Measurements from ENCODE around the gene PGBD2.
"Not testable (repeated sequence)": the region's sequence is repeated elsewhere in the genome, so short reads cannot be mapped to it uniquely, and the experiment has no call there.

The PGBD2 gene

DNA sequence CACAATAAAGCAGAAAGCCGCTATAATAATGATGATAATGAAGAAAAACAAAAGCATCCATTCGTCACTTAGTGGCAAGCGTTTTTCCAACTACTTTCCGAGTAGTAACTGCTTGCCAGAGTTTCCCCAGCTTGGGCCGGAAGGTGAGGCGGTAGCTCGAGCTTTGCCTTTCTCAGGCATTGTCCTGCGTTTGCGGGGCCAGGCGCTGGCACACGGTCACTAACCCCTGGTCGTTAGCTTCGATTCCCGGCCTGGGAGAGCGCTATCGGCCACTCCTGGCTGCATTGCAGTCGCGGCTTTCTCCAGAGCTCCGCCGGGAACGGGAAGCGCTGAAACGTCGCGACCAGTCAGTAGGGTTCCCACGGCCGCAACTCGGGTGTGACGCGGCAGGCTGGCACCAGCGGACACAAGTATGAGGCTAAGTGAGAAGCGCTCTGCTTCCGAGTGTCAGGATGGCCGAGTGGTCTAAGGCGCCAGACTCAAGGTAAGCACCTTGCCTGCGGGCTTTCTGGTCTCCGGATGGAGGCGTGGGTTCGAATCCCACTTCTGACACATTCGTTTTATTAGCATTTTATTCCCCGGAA lies 32.5 kb upstream of the PGBD2 start:
- peak; percentile 85 for DNase-seq (ENCODE audit: low spot score)
- TF ChIP-seq, protein P1, sequence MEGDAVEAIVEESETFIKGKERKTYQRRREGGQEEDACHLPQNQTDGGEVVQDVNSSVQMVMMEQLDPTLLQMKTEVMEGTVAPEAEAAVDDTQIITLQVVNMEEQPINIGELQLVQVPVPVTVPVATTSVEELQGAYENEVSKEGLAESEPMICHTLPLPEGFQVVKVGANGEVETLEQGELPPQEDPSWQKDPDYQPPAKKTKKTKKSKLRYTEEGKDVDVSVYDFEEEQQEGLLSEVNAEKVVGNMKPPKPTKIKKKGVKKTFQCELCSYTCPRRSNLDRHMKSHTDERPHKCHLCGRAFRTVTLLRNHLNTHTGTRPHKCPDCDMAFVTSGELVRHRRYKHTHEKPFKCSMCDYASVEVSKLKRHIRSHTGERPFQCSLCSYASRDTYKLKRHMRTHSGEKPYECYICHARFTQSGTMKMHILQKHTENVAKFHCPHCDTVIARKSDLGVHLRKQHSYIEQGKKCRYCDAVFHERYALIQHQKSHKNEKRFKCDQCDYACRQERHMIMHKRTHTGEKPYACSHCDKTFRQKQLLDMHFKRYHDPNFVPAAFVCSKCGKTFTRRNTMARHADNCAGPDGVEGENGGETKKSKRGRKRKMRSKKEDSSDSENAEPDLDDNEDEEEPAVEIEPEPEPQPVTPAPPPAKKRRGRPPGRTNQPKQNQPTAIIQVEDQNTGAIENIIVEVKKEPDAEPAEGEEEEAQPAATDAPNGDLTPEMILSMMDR (IDR thresholded peaks at IDR 0.05; ENCODE audit: borderline replicate concordance, control extremely low read depth, extremely low read depth, insufficient read depth, missing control alignments): no peak
- in situ Hi-C loops (cut with MboI; ENCODE audit: low sequenced_read_pairs, unreplicated experiment): no loop called here

DNA sequence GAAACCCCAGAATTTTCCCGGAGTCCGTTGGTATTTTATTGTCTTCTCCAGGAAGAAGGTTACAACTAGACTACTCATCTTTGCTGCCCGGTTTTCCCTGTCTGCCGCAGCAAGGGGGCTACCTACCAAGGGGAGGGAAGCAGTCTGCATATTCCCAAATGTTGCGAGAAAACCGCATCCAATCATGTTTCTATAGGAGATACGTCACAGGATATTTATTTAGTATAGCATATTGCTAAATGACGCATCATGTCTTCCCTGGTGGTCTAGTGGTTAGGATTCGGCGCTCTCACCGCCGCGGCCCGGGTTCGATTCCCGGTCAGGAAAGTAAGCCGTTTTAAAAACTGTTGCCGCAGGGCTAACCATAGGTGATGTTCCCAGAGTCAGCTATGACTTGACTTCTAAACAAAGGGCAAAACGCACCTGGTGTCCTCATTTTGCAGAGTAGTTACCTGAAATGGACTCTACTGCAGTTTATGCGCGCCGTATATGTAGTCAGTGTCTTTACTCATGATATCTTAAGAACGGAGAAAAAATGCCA lies 32.0 kb upstream of the PGBD2 start:
- peak; percentile 63 for DNase-seq (ENCODE audit: low spot score)
- in situ Hi-C loops (cut with MboI; ENCODE audit: low sequenced_read_pairs, unreplicated experiment): no loop called here
- TF ChIP-seq, protein P1 (IDR thresholded peaks at IDR 0.05; ENCODE audit: borderline replicate concordance, control extremely low read depth, extremely low read depth, insufficient read depth, missing control alignments): no peak

DNA sequence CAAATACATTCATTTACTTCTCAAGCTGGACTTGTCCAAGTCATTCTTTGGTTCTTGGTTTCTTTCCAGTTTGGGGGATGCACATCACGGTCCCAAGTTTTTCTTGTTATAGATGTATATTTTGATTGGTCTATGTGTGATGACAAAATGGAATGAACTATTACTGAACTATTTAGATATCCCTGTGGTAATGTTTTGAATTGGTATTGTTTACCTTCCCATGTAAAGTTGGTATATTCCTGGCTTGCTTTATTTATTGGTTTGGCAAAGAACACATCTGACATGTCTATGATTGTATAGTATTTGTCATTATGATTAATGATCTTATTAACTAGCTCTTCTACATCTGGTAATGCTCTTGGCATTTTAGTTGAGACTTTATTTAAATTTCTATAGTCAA lies 24.8 kb upstream of the PGBD2 start:
- TF ChIP-seq, protein P1 (IDR thresholded peaks at IDR 0.05; ENCODE audit: borderline replicate concordance, control extremely low read depth, extremely low read depth, insufficient read depth, missing control alignments): no peak
- DNase-seq (ENCODE audit: low spot score): no peak
- in situ Hi-C loops (cut with MboI; ENCODE audit: low sequenced_read_pairs, unreplicated experiment): no loop called here

DNA sequence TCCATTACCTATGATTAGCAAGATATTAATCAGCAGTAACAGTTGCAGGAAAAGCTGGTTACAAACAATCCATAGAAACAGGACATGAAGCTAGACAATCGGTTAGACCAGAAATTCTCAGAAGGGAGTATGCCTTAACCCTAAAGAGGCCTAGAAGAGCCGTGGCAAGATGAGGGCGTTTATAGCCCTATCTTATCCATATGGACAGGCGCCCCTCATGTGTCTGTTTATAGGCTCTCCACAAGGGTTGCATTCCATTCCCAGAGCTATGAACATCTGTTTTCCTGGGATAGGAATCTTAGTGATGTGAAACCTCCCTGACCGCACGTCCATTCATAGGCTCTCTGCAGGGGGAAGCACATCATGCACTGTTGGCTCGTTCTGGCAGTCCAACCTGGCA lies 23.6 kb upstream of the PGBD2 start:
- in situ Hi-C loops (cut with MboI; ENCODE audit: low sequenced_read_pairs, unreplicated experiment); DNase-seq (ENCODE audit: low spot score): not testable (repeated sequence)

DNA sequence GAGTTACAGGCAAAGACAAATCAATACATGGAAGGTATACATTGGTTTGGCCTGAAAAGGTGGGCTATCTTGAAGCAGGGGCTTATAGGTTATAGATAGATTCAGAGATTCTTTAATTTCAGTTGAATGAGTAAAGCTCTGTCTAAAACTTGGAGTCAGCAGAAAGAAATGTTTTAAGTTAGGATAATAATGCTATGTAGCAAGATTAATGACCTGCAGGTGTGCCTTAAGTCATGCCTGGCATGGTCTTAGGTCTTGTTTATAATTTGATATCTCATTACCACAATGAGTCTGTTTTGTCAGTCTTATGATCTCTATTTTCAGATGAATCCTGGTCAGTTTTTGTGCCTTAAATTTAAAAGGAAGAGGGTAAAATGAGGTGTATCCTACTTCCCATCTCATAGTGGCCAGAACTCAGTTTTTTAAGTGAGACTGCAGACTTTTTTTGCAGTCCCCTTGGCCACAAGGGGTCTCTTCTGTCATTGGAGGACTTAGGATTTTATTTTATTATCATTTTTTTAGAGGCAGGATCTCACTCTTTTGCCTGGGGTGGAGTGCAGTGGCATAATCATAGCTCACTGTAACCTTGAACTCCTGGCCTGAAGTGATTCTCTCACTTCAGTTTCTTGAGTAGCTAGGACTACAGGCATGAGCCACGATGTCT lies 21.3 kb upstream of the PGBD2 start:
- no peak for DNase-seq (ENCODE audit: low spot score)
- TF ChIP-seq, protein P1 (IDR thresholded peaks at IDR 0.05; ENCODE audit: borderline replicate concordance, control extremely low read depth, extremely low read depth, insufficient read depth, missing control alignments): no peak
- in situ Hi-C loops (cut with MboI; ENCODE audit: low sequenced_read_pairs, unreplicated experiment): no loop called here

DNA sequence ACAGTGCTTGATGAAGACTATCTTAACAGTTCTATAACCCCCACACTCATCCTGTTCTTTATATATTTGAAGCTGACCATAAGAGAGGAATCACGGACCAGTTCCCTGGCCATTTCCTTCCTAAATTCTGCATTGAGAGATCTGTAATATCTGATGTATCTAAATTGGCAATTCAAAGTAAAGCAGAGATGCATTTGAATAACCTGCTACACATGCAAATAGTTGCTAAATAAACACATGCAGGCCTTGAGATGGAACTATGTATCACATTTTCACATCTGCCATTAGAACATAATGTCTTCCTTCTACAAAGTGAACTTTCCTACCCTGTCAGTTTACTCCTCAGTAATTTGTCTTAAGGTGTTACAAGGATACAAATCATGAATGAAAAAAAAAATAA lies 20.4 kb upstream of the PGBD2 start:
- DNase-seq (ENCODE audit: low spot score): no peak
- TF ChIP-seq, protein P1 (IDR thresholded peaks at IDR 0.05; ENCODE audit: borderline replicate concordance, control extremely low read depth, extremely low read depth, insufficient read depth, missing control alignments): no peak
- in situ Hi-C loops (cut with MboI; ENCODE audit: low sequenced_read_pairs, unreplicated experiment): no loop called here

DNA sequence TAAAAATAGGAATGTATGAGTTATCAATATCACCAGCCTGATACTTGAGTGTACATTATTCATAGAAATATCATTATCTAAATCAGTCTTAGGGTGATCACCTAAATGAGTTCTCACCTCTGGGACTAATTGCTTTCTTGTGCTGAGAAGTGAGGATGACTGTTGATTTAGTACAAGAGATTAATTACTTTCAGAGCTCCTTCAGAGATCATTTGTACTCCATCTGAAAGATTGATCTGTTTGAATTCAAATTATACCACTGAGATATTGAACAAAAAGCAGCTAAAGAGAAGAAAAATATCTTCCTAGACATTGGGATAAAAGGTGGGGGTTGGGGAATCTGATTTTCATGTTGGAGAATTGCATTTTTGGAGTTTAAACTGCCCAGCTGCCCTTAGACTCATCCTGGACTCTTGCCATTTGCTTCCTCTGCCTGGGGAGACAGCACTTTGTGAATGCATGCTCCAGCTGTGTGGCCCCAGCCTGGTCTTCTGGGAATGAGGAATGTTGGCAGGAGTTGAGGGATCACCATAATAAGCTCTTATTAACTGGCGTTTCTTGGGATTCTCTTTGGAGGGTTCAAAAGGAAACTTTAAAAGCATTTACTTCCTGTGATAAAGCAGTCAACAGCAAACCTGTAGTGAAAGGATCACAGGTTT lies 19.7 kb upstream of the PGBD2 start:
- no peak for DNase-seq (ENCODE audit: low spot score)
- TF ChIP-seq, protein P1 (IDR thresholded peaks at IDR 0.05; ENCODE audit: borderline replicate concordance, control extremely low read depth, extremely low read depth, insufficient read depth, missing control alignments): no peak
- in situ Hi-C loops (cut with MboI; ENCODE audit: low sequenced_read_pairs, unreplicated experiment): no loop called here

DNA sequence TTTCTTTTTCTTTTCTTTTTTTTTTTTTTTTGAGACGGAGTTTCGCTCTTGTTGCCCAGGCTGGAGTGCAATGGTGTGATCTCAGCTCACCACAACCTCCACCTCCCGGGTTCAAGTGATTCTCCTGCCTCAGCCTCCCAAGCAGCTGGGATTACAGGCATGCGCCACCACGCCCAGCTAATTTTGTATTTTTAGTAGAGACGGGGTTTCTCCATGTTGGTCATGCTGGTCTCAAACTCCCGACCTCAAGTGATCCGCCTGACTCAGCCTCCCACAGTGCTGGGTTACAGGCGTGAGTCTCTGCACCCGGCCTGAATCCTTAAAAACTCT lies 16.2 kb upstream of the PGBD2 start:
- in situ Hi-C loops (cut with MboI; ENCODE audit: low sequenced_read_pairs, unreplicated experiment); DNase-seq (ENCODE audit: low spot score): not testable (repeated sequence)
